Chondrocyte (in vitro differentiated cells): ENCODE data around the gene SLC6A5. TPM values are rescaled to one million over a fixed set of nuclear protein-coding genes. Genes with fewer than 3 reads are reported as not detected.

Source experiments
- DNase-seq: peaks from one replicate; pipeline ENCODE4 v3.0.0; 2021; ENCODE audit warnings: mixed read lengths, low spot score
- H3K27ac Mint-ChIP-seq: one replicate; pipeline ENCODE4 v1.8.0; 2021; ENCODE audit warnings: mild to moderate bottlenecking, moderate library complexity, mixed read lengths; ENCODE audit not compliant: unreplicated experiment
- H3K27me3 Mint-ChIP-seq: 2 replicates; pipeline ENCODE4 v1.8.0; 2021; ENCODE audit warnings: low read depth, mixed read lengths
- H3K36me3 Mint-ChIP-seq: 2 replicates; pipeline ENCODE4 v1.8.0; 2021; ENCODE audit warnings: low read depth, mixed read lengths
- H3K4me1 Mint-ChIP-seq: 2 replicates; pipeline ENCODE4 v1.8.0; 2021; ENCODE audit warnings: low read depth, mild to moderate bottlenecking, mixed read lengths
- H3K4me3 Mint-ChIP-seq: one replicate; pipeline ENCODE4 v1.8.0; 2021; ENCODE audit warnings: mild to moderate bottlenecking, moderate library complexity, mixed read lengths; ENCODE audit not compliant: unreplicated experiment
- H3K9me3 Mint-ChIP-seq: 2 replicates; pipeline ENCODE4 v1.8.0; 2021; ENCODE audit warnings: low read depth, mixed read lengths
- total RNA-seq: library from RNA; stranded (reverse); gene quantifications from 3 replicates; pipeline ENCODE4 v1.2.1, GENCODE V29; 2021
- TF ChIP-seq, protein P1 (sequence below): fragments of 200-600 bp; sonication (generic); IDR thresholded peaks from 2 replicates; pipeline ENCODE4 v1.5.0; 2021; ENCODE audit warnings: antibody characterized with exemption, mild to moderate bottlenecking, moderate library complexity

Gene SLC6A5
- total RNA-seq, 1 donor from 2014 or later = not detected

DNA sequence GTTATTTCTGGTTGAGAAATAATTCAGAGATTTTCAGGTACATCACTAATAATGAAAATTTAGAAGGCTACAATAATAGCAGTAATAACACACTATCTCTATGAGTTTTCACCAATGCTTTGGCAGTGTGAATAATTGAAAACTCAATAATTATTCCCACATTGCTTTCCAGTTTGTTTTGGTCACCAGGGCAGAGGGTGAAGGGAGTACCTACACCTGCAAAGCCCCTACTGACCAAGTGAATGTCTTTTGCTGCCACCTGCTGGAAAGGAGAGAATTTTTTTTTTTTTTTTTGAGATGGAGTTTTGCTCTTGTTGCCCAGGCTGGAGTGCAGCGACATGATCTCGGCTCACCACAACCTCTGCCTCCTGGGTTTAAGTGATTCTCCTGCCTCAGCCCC, 73.2 kb downstream of the SLC6A5 start:
- Mint-ChIP-seq H3K9me3 (no peaks in the 10 kb centered on the region), H3K36me3 (no peaks in the 10 kb centered on the region), H3K4me3 (no peak overlapping the region), H3K27me3 (peaks cover 62% of the 10 kb centered on the region), H3K27ac (no peak overlapping the region), H3K4me1 (peaks cover 11% of the 10 kb centered on the region)
- TF ChIP-seq, protein P1, sequence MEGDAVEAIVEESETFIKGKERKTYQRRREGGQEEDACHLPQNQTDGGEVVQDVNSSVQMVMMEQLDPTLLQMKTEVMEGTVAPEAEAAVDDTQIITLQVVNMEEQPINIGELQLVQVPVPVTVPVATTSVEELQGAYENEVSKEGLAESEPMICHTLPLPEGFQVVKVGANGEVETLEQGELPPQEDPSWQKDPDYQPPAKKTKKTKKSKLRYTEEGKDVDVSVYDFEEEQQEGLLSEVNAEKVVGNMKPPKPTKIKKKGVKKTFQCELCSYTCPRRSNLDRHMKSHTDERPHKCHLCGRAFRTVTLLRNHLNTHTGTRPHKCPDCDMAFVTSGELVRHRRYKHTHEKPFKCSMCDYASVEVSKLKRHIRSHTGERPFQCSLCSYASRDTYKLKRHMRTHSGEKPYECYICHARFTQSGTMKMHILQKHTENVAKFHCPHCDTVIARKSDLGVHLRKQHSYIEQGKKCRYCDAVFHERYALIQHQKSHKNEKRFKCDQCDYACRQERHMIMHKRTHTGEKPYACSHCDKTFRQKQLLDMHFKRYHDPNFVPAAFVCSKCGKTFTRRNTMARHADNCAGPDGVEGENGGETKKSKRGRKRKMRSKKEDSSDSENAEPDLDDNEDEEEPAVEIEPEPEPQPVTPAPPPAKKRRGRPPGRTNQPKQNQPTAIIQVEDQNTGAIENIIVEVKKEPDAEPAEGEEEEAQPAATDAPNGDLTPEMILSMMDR = peak; percentile 69
- DNase-seq = no peak

DNA sequence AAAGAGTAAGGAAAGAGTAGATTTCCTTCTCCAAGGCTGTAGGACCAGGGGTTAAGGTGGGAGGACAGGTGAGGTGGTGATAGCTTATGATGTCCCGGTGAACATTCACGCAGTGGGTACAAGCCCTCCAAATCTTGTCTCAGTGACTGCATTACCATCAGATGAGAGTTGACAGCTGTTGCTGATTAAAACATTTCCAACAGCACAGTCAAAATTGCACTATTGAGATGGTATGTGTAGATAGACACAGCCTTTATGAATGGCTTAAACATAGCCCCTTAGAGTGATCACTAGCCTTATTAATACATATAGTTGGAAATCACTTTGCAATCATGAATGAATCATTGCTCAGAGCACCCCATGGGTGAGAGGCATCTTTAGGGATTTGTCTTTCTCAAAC, 77.2 kb downstream of the SLC6A5 start:
- Mint-ChIP-seq H3K4me1 (no peaks in the 10 kb centered on the region), H3K9me3 (no peaks in the 10 kb centered on the region), H3K27ac (no peak overlapping the region), H3K27me3 (peaks cover 33% of the 10 kb centered on the region), H3K36me3 (no peaks in the 10 kb centered on the region), H3K4me3 (no peak overlapping the region)
- DNase-seq = no peak
- TF ChIP-seq, protein P1 = no peak

DNA sequence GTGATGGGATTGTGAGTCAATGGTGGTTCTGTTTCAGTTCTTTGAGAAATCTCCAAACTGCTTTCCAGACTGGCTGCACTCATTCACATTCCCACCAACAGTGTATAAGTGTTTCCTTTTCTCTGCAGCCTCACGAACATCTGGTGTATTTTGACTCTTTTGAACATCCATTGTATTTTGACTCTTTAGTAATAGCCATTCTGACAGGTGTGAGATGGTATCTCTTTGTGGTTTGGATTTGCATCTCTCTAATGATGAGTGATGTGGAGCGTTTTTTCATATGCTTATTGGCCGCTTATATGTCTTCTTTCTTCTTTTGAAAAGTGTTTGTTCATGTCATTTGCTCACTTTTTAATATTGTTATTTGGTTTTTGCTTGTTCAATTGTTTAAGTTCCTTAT, 89.4 kb downstream of the SLC6A5 start:
- Mint-ChIP-seq H3K27me3 (no peaks in the 10 kb centered on the region), H3K4me3 (no peak overlapping the region), H3K36me3 (no peaks in the 10 kb centered on the region), H3K4me1 (no peaks in the 10 kb centered on the region), H3K9me3 (no peaks in the 10 kb centered on the region), H3K27ac (no peak overlapping the region)
- no peak for DNase-seq
- TF ChIP-seq, protein P1 = no peak

DNA sequence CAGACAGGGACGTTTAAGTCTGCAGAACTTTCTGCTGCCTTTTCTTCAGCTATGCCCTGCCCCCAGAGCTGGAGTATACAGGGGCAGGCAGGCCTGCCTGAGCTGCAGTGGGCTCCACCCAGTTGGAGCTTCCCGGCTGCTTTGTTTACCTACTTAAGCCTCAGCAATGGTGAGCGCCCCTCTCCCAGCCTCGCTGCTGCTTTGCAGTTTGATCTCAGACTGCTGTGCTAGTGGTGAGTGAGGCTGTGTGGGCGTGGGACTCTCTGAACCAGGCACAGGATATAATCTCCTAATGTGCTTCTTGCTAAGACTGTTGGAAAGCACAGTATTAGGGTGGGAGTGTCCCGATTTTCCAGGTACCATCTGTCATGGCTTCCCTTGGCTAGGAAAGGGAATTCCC, 108.5 kb downstream of the SLC6A5 start:
- DNase-seq = no peak
- no peaks in the 10 kb centered on the region for H3K4me1 Mint-ChIP-seq
- H3K27me3 Mint-ChIP-seq = no peaks in the 10 kb centered on the region
- H3K4me3 Mint-ChIP-seq = no peak overlapping the region
- peaks cover 26% of the 10 kb centered on the region for H3K9me3 Mint-ChIP-seq
- no peaks in the 10 kb centered on the region for H3K36me3 Mint-ChIP-seq
- H3K27ac Mint-ChIP-seq = no peak overlapping the region
- TF ChIP-seq, protein P1 = no peak

Other genes with a start within 250 kb of the SLC6A5 start
- gene HTATIP2, start 235.9 kb upstream of the SLC6A5 start, total RNA-seq = 30.0 to 40.0 TPM (median 37.7 TPM) in 3 replicates
- gene PRMT3, start 211.9 kb upstream of the SLC6A5 start, total RNA-seq = 9.1 to 16.8 TPM (median 10.6 TPM) in 3 replicates
- gene NELL1, start 70.0 kb downstream of the SLC6A5 start, total RNA-seq = not detected in 3 replicates